Spleen (tissue), 7 donors: Measurements from ENCODE around the gene WNK2.

Experiments
- POLR2AphosphoS5 ChIP-seq, 3 donors: sonication (generic); formaldehyde crosslinking; IDR thresholded peaks; one replicate each; pipeline ENCODE4 v1.5.1; 2017; ENCODE audit warnings: antibody characterized with exemption in 3 of 3
- TF ChIP-seq, protein P1 (sequence below), 11 experiments: fragments of 200-600 bp in 7 of 11; fragments of 450-650 bp in 4 of 11; sonication (generic) in 4 of 11; IDR thresholded peaks in 8 of 11; conservative IDR thresholded peaks in 3 of 11; 1 replicate in 7 of 11; 2 replicates in 4 of 11; pipeline versions ENCODE4 v1.4.0 to v1.8.0; 2016 to 2021; ENCODE audit warnings: antibody characterized with exemption in 11 of 11, inconsistent platforms in 4 of 11, mild to moderate bottlenecking in 1 of 11
- donor health status: DM: no; HTN: no; CAD: no; lungs with moderate emphysema.
- donor health status: DM: no; HTN: no; CAD: no.
- donor health status: DM: no; HTN: no; CAD: no.

- TF ChIP-seq, protein P1, sequence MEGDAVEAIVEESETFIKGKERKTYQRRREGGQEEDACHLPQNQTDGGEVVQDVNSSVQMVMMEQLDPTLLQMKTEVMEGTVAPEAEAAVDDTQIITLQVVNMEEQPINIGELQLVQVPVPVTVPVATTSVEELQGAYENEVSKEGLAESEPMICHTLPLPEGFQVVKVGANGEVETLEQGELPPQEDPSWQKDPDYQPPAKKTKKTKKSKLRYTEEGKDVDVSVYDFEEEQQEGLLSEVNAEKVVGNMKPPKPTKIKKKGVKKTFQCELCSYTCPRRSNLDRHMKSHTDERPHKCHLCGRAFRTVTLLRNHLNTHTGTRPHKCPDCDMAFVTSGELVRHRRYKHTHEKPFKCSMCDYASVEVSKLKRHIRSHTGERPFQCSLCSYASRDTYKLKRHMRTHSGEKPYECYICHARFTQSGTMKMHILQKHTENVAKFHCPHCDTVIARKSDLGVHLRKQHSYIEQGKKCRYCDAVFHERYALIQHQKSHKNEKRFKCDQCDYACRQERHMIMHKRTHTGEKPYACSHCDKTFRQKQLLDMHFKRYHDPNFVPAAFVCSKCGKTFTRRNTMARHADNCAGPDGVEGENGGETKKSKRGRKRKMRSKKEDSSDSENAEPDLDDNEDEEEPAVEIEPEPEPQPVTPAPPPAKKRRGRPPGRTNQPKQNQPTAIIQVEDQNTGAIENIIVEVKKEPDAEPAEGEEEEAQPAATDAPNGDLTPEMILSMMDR (IDR thresholded peaks at IDR 0.05 in 8 of 11, conservative IDR thresholded peaks at IDR 0.05 in 3 of 11): no peak
- no peak for TF ChIP-seq POLR2AphosphoS5 (IDR thresholded peaks at IDR 0.05)
Measured at GRCh38 chr9:93332317-93332716, 148.4 kb downstream of the WNK2 start.
